PC-3 (cell line): ENCODE results near the gene EZH1.

Source experiments
- CTCF ChIP-seq: fragments of 300-600 bp; sonication (generic); conservative IDR thresholded peaks from 2 replicates; pipeline ENCODE4 v1.5.1; 2017; ENCODE audit warnings: antibody characterized with exemption, low read depth, mild to moderate bottlenecking, low read length
- EZH2phosphoT487 ChIP-seq: fragments of 300-600 bp; sonication (generic); IDR thresholded peaks from 2 replicates; pipeline ENCODE4 v1.6.1; 2018; ENCODE audit warnings: mild to moderate bottlenecking, antibody characterized with exemption, low read length, borderline replicate concordance

- no peak for TF ChIP-seq CTCF
- TF ChIP-seq EZH2phosphoT487 = no peak
These were observed 38.9 kb upstream of the EZH1 start for GRCh38 chr17:42783791-42784138.
